ENCODE measurements around the gene SPAG5.
"Not testable (repeated sequence)": the region's sequence is repeated elsewhere in the genome, so short reads cannot be mapped to it uniquely, and the experiment has no call there.

Gene SPAG5

GRCh38 chr17:28598799-28599310 is at the start of gene SPAG5:
Gene SPAG5, minus strand, starts transcription at chr17:28599025. Its CDS starts 79 bp downstream, at chr17:28598946.
- DNase-seq = peak; percentile 89

GRCh38 chr17:28646039-28646754 is 47.4 kb upstream of the SPAG5 start:
- no peak for DNase-seq

- DNase-seq = no peak
Measured at GRCh38 chr17:28645576-28645939, 46.7 kb upstream of the SPAG5 start.

- DNase-seq = peak; percentile 91
Measured at GRCh38 chr17:28644787-28645575, 46.2 kb upstream of the SPAG5 start, which contains the start of gene BLTP2. Gene BLTP2, minus strand, starts transcription at chr17:28645158. Its CDS starts 102 bp downstream, at chr17:28645056.

- no peak for DNase-seq
Measured at GRCh38 chr17:28643983-28644786, 45.4 kb upstream of the SPAG5 start.

GRCh38 chr17:28641579-28641978 is 42.8 kb upstream of the SPAG5 start:
- DNase-seq = no peak

- no peak for DNase-seq
Measured at GRCh38 chr17:28635506-28635905, 36.7 kb upstream of the SPAG5 start.

- no peak for DNase-seq
Measured at GRCh38 chr17:28634206-28634865, 35.5 kb upstream of the SPAG5 start.

- DNase-seq = no peak
Measured at GRCh38 chr17:28626818-28627217, 28.0 kb upstream of the SPAG5 start.

GRCh38 chr17:28624148-28624547 is 25.3 kb upstream of the SPAG5 start:
- no peak for DNase-seq

- DNase-seq = no peak
Measured at GRCh38 chr17:28623696-28624095, 24.9 kb upstream of the SPAG5 start.

- DNase-seq = no peak
Measured at GRCh38 chr17:28622186-28622585, 23.4 kb upstream of the SPAG5 start.

GRCh38 chr17:28620010-28620409 is 21.2 kb upstream of the SPAG5 start:
- no peak for DNase-seq

- DNase-seq = no peak
Measured at GRCh38 chr17:28618464-28618863, 19.6 kb upstream of the SPAG5 start.

- no peak for DNase-seq
Measured at GRCh38 chr17:28616281-28616680, 17.5 kb upstream of the SPAG5 start.

- no peak for DNase-seq
Measured at GRCh38 chr17:28615260-28615940, 16.6 kb upstream of the SPAG5 start.

GRCh38 chr17:28613931-28614381 is 15.1 kb upstream of the SPAG5 start, which contains the start of gene RSKR:
Gene RSKR, minus strand, starts transcription at chr17:28614185. Its CDS starts 24 bp downstream, at chr17:28614161.
- DNase-seq = no peak

- no peak for DNase-seq
Measured at GRCh38 chr17:28612936-28613872, 14.4 kb upstream of the SPAG5 start.

- DNase-seq = no peak
Measured at GRCh38 chr17:28612531-28612930, 13.7 kb upstream of the SPAG5 start.

GRCh38 chr17:28610376-28610775 is 11.6 kb upstream of the SPAG5 start:
- DNase-seq = no peak

GRCh38 chr17:28604031-28604430 is 5.2 kb upstream of the SPAG5 start:
- not testable (repeated sequence) for DNase-seq

All from T1000 (cell line).